Muscle layer of colon (tissue), 2 donors: ENCODE data around the gene ALK.
"Not testable (repeated sequence)": the region's sequence is repeated elsewhere in the genome, so short reads cannot be mapped to it uniquely, and the experiment has no call there.

Source experiments
- H3K27ac ChIP-seq: one replicate; pipeline ENCODE4 v1.7.0; 2013; ENCODE audit warnings: low read depth, mild to moderate bottlenecking, low read length, moderate library complexity
- H3K27me3 ChIP-seq, 2 donors: one replicate each; pipeline ENCODE4 v1.7.0; 2013; ENCODE audit warnings: low read length in 2 of 2, mild to moderate bottlenecking in 2 of 2; ENCODE audit not compliant: insufficient read depth in 2 of 2, control insufficient read depth in 1 of 2
- H3K36me3 ChIP-seq: one replicate; pipeline ENCODE4 v1.7.0; 2013; ENCODE audit warnings: mild to moderate bottlenecking, low read length; ENCODE audit not compliant: insufficient read depth
- H3K4me1 ChIP-seq: one replicate; pipeline ENCODE4 v1.7.0; 2013; ENCODE audit warnings: mild to moderate bottlenecking, low read length; ENCODE audit not compliant: insufficient read depth
- H3K4me3 ChIP-seq, 2 donors: one replicate each; pipeline ENCODE4 v1.7.0; 2013; ENCODE audit warnings: low read length in 2 of 2, low read depth in 1 of 2, mild to moderate bottlenecking in 1 of 2, moderate library complexity in 1 of 2
- H3K9ac ChIP-seq: one replicate; pipeline ENCODE4 v1.7.0; 2013; ENCODE audit warnings: low read length
- H3K9me3 ChIP-seq: one replicate; pipeline ENCODE4 v1.7.0; 2013; ENCODE audit warnings: mild to moderate bottlenecking, low read length
- donor health status: abdominal sarcoma.
- donor health status: Adenocarcinoma of cecum.

ALK gene

DNA sequence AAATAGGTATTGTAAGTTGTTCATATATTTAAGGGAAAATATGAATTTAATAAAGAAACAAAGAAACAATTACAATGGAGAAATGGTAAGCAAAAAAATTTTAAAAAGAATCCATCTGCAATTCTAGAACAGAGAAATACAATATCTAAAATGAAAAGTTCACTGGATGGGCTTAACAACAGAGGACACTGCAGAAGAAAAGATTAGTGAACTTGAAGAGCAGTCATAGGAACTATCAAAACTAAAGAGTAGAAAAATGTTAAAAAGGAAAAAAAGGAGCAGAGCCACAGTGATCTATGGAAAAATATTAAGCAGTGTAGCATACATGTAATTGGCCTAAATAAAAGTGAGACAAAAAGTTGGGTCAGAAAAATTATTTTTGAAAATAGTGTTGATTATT is 83.5 kb downstream of the ALK start:
- H3K9me3 ChIP-seq: no peaks in the 10 kb centered on the region
- H3K9ac ChIP-seq: no peak overlapping the region
- no peaks in the 10 kb centered on the region for H3K4me1 ChIP-seq
- H3K27me3 ChIP-seq: no peaks in the 10 kb centered on the region
- no peak overlapping the region for H3K4me3 ChIP-seq
- H3K36me3 ChIP-seq: no peaks in the 10 kb centered on the region
- no peak overlapping the region for H3K27ac ChIP-seq

DNA sequence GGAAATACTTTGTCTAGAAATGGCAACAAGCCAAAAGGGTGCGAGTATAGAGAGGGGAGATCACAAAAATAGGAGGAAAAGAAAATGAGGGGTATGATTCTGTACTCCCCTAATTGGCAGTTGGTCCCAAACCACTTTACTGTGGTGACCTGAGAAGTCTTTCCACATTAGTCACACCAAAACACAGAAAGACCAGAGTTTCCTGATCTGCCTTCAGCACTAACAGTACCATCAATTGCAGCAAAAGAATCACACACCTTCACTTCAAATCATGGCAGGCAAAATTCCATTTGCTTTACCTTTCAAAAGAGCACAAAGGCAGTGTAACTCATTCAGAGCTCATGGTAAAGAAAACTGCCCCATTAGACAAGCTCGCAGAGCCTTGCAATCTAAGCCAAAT is 86.8 kb downstream of the ALK start:
- H3K9ac ChIP-seq: no peak overlapping the region
- no peaks in the 10 kb centered on the region for H3K4me1 ChIP-seq
- no peaks in the 10 kb centered on the region for H3K36me3 ChIP-seq
- no peaks in the 10 kb centered on the region for H3K9me3 ChIP-seq
- no peak overlapping the region for H3K27ac ChIP-seq
- no peaks in the 10 kb centered on the region for H3K27me3 ChIP-seq
- no peak overlapping the region for H3K4me3 ChIP-seq

DNA sequence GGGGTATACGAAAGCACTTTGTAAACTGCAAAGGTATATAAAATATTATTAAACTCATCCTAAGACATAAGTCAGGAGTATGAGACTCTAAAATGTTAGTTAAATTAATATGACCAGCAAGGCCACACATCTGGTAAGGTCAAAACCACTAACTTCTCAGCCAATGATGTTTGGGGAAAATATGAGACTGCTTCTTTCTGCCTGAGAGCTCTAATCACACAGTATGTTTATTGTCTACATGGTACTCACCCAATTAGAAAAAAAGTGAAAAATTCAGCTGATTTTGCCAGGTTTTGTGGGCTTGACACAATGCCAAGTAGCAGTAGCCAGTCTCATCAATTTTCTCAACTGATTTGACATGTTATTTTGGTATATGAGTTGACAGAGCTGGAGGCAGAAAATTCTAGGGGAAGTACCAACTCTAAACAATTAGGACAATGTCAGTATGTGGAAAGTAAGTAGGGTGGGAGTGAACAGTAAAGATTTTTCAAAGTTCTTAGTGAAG is 87.3 kb downstream of the ALK start:
- Histone ChIP-seq H3K4me1 (no peaks in the 10 kb centered on the region), H3K9me3 (no peaks in the 10 kb centered on the region), H3K27me3 (no peaks in the 10 kb centered on the region), H3K27ac (no peak overlapping the region), H3K36me3 (no peaks in the 10 kb centered on the region), H3K9ac (no peak overlapping the region), H3K4me3 (no peak overlapping the region)

DNA sequence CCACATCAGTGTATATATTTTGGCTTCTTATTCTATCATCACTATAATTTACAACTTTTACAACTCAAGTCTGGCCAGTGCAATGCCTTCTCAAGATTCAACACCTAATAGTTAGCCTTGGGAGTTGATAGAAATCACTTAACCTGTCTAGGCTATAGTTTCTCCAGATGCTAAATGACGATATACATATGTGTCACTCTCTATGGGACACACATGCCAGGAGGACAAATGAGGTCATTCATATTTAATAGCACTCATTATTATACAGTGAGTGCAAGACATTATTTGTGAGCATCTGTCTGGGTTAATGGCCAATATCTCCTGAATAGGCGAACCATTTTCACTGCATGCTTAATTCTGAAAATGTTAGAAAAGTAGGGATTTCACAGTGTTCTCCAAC is 89.8 kb downstream of the ALK start:
- H3K9ac ChIP-seq: no peak overlapping the region
- H3K27me3 ChIP-seq: no peaks in the 10 kb centered on the region
- H3K4me1 ChIP-seq: no peaks in the 10 kb centered on the region
- H3K36me3 ChIP-seq: no peaks in the 10 kb centered on the region
- H3K27ac ChIP-seq: no peak overlapping the region
- no peak overlapping the region for H3K4me3 ChIP-seq
- H3K9me3 ChIP-seq: no peaks in the 10 kb centered on the region

DNA sequence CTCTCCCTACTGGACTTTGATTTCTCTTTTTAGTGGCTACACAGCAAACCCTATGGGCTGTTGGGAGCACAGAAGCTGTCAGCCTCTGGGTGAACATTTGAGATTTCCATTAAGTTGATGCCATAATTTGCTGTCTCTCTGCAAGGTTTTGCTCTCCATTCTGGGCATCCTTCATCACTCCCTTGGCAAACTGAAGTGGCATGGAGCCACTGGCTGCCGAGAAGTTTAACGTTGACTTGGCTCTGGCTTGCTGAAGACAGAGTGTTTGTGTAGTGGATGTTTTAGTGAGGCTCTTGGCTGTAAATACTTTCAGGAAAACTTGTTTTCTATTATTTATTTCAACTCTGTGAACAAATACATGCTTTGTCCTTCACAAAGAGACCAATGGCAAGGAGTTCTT is 91.5 kb downstream of the ALK start:
- H3K9ac ChIP-seq: no peak overlapping the region
- H3K4me1 ChIP-seq: no peaks in the 10 kb centered on the region
- H3K9me3 ChIP-seq: no peaks in the 10 kb centered on the region
- H3K27me3 ChIP-seq: no peaks in the 10 kb centered on the region
- no peaks in the 10 kb centered on the region for H3K36me3 ChIP-seq
- H3K27ac ChIP-seq: no peak overlapping the region
- no peak overlapping the region for H3K4me3 ChIP-seq

DNA sequence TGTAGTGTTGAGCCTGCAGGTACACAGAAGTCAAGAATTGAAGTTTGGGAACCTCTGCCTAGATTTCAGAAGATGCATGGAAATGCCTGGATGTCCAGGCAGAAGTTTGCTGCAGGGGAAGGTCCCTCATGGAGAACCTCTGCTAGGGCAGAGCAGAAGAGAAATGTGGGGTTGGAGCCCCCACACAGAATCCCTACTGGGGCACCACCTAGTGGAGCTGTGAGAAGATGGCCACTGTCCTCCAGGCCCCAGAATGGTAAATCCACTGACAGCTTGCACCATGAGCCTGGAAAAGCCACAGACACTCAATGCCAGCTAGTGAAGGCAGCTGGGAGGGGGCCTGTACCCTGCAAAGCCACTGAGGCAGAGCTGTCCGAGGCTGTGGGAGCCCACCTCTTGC is 97.2 kb downstream of the ALK start:
- H3K9me3 ChIP-seq, H3K27ac ChIP-seq, H3K4me3 ChIP-seq, H3K4me1 ChIP-seq, H3K27me3 ChIP-seq, H3K36me3 ChIP-seq, H3K9ac ChIP-seq: not testable (repeated sequence)

DNA sequence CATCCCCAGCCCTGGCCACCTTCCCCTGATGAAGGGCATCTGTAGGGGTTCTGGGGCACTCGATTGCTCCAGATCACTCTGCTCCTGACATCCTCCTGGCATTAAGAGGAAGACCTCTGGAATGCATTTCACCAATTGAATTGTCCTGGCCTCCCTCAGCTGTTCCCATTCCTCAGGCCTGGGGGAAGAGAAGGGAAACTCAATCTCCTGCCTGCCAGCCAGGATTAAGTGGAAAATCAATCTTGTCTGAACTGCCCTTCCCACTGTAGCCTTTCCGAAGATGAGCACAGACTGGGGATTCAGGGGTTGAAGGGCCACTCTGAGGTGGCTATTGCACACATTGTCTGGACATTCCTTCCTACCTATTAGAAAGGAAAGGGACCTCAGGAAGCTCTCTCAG is 99.8 kb downstream of the ALK start:
- Histone ChIP-seq H3K4me1 (peaks cover 8% of the 10 kb centered on the region), H3K4me3 (no peak overlapping the region), H3K27me3 (no peaks in the 10 kb centered on the region), H3K9ac (no peak overlapping the region), H3K9me3 (no peaks in the 10 kb centered on the region), H3K27ac (no peak overlapping the region), H3K36me3 (no peaks in the 10 kb centered on the region)

DNA sequence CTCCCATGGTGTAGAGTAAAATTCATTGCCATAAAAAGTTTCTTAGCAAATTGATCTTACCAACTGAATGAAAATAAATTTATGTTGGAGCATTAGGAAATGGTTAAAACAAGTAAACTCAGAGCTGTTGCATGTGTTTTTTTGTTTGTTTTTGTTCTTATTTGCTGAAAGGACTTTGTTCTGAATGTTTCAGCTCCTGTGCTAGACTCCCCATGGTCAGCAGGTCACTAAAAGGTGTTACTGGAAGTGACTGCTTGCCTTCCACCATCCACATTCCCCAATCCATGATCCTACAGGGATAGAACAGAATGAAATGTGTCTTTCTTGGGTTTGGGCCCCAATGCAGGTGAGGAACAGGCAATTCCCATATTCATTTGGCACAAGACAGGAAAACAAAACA is 101.8 kb downstream of the ALK start:
- Histone ChIP-seq H3K9ac (no peak overlapping the region), H3K4me3 (no peak overlapping the region), H3K36me3 (no peaks in the 10 kb centered on the region), H3K4me1 (peaks cover 8% of the 10 kb centered on the region), H3K27ac (no peak overlapping the region), H3K27me3 (no peaks in the 10 kb centered on the region), H3K9me3 (no peaks in the 10 kb centered on the region)

DNA sequence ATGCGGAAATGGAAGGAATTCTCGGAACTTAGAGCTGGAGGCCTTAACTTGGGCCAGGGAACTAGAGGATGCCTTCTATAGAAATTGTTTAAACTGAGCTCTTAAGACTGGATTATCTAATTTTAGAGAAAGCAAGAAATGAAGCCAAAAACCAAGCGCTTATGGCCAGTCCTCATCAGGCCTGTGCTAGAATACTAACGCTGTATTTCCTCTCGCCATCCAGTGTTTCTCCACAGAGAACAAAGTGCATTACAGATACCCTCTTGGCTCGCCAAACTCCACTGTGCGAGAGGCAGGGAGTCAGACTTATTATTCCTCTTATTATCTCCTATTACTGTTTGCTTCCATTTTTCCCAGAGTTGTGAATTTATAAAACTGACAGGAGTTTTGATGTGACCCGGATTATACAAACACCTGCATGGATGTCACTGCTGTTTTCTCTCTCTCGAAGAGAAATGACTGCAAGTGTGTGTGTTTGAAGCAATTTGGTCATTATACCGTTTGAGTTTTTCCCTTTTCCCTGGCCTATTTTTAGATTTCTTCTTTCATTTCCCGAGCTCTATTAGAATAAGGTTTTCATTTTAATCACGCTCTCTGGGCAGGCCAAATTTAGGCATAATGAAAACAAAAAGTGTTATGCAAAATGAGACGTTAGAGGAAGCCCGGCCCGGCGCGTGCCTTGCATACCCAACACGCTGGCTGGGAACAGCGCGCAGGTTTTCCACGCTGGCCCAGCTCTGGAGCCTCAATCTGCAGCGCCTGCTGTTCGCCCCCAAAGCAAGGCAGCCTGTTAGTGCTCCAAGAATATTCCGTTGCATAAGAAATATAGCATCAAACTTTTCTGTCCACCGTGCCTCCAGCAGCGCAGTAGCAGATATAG is 103.3 kb downstream of the ALK start:
- no peak overlapping the region for H3K9ac ChIP-seq
- H3K27me3 ChIP-seq: no peaks in the 10 kb centered on the region
- H3K27ac ChIP-seq: peak overlapping the region; percentile 69
- H3K4me3 ChIP-seq: no peak overlapping the region
- H3K4me1 ChIP-seq: peaks cover 8% of the 10 kb centered on the region
- no peaks in the 10 kb centered on the region for H3K36me3 ChIP-seq
- no peaks in the 10 kb centered on the region for H3K9me3 ChIP-seq

DNA sequence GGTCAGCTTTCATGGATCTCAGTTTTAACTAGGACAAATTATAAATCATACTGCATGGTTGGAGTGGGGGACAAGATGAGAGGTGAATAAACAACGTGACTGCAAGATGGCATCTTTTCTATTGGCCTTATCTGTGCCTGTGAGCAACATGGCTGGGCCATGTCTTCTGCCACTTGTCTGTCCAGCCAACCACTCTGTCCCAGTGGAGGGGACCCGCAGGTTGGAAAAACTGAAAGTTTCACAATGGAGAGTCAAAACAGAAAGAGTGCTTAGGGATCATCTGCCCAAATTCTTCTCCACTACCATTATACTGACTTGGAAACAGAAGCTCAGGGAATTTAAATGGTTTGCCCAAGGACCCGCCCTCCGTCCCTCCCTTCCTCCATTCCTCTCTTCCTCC is 104.1 kb downstream of the ALK start:
- Histone ChIP-seq H3K27ac (peak overlapping the region; percentile 69), H3K4me1 (peaks cover 8% of the 10 kb centered on the region), H3K9me3 (no peaks in the 10 kb centered on the region), H3K9ac (no peak overlapping the region), H3K4me3 (no peak overlapping the region), H3K27me3 (no peaks in the 10 kb centered on the region), H3K36me3 (no peaks in the 10 kb centered on the region)

DNA sequence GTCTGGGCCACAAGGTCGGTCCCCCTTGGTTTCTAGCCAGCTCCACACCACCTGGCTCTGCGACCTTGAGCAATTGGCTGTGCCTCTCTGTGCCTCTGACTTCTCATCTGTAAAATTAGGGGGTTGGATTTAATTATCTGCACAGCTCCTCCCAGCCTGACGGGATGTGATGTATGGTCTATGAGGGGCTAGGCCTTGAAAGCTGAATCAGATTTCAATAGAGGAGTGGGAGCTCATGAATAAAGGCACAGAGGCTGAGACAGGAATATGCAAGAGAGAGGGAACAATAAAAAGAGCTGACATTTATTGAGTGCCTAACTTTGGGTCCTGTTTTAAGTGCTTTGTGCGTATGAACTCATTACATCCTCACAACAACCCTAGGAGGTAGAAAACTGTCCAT is 104.7 kb downstream of the ALK start:
- Histone ChIP-seq H3K27me3 (no peaks in the 10 kb centered on the region), H3K27ac (no peak overlapping the region), H3K9ac (no peak overlapping the region), H3K9me3 (no peaks in the 10 kb centered on the region), H3K4me1 (peaks cover 8% of the 10 kb centered on the region), H3K36me3 (no peaks in the 10 kb centered on the region), H3K4me3 (no peak overlapping the region)

DNA sequence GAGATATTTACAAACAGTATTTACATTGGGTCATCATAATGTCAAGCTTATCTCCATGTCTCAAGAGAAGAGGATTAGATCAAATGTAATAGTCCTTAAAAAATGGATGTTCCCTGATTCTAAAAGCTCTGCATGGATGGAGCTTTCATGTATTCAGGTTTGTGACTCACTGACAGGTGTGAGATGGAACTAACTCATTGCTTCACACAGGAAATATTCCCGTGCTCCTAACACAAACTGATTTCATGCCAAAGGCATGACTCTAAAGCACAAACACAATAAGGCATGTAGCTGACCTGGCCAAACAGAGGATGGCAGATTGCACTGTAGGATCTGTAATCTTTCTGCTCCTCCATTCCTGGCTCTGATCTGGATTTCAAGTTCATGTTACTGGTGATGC is 110.0 kb downstream of the ALK start:
- Histone ChIP-seq H3K4me1 (no peaks in the 10 kb centered on the region), H3K9me3 (no peaks in the 10 kb centered on the region), H3K36me3 (no peaks in the 10 kb centered on the region), H3K27ac (no peak overlapping the region), H3K4me3 (no peak overlapping the region), H3K9ac (no peak overlapping the region), H3K27me3 (no peaks in the 10 kb centered on the region)
